Stimulated activated CD4-positive, alpha-beta T cell treated with anti-CD3 and anti-CD28 coated beads, TNF-alpha, amount 100 ng/mL, for 1 hour (primary cell): ENCODE results near the gene SLC38A10.

Source experiments
- DNase-seq, 3 donors: peaks; one replicate each; pipeline ENCODE4 v3.0.0-alpha.2; 2020; ENCODE audit warnings: low read depth in 3 of 3, low spot score in 1 of 3

SLC38A10 gene

GRCh38 chr17:81210868-81211267 is 84.2 kb downstream of the SLC38A10 start:
- no peak for DNase-seq

DNA sequence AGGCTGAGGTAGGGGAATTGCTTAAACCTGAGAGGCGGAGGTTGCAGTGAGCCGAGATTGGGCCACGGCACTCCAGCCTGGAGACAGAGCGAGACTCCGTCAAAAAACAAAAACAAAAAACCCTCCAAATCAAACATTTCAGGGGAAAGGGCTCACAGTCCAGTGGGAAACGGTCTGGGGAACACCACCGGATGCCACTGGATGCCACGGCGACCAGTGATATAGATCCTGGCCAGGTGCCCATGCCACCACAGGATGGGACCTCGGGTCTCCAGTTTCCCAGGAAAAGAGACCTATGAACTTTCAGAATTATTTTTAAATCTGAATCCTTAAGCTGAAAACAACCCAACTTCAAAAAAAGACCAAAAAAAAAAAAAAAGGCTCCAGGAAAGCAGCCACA is 84.6 kb downstream of the SLC38A10 start:
- DNase-seq: no peak

DNA sequence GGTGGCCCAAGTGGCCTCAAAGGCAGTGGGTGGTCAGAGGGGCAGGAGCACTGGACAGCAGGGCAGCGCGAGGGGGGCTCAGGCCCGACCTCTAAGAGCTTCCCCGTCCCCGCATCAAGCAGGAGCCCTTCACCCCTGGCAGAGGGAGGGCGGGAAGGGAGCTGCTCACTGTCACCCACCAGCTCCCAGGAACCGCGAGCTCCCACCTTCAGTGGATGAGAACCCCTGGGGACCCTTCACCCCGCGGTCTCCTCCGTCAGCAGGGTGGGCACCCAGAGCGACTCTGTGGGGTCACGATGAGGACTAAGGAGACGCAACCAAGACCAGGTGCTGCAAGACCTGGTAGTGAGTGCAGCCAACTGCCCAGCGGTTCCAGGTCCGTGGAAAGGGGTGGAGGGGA is 86.0 kb downstream of the SLC38A10 start:
- DNase-seq: no peak

GRCh38 chr17:81208651-81209050 is 86.5 kb downstream of the SLC38A10 start:
- DNase-seq: no peak

GRCh38 chr17:81207610-81208581 is 87.2 kb downstream of the SLC38A10 start:
- DNase-seq: no peak

DNA sequence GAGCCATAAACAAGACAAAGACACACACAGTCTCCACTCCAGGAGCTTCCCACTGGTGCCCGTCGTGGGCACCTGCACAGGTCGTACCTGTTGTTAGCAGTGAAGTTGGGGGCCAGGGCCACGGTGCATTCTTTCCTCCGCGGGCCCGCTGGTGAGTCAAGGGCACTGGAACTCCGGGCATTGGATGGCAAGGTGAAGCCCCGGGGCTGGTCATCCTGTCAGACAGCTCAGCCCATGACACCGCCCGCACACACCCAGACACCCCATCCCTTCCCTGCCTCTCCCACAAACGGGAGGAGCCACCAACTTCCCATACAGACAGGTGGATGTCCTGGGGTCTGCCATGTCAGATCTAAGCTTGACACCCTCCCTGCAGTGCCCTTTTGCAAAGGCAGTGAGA is 88.5 kb downstream of the SLC38A10 start:
- no peak for DNase-seq

DNA sequence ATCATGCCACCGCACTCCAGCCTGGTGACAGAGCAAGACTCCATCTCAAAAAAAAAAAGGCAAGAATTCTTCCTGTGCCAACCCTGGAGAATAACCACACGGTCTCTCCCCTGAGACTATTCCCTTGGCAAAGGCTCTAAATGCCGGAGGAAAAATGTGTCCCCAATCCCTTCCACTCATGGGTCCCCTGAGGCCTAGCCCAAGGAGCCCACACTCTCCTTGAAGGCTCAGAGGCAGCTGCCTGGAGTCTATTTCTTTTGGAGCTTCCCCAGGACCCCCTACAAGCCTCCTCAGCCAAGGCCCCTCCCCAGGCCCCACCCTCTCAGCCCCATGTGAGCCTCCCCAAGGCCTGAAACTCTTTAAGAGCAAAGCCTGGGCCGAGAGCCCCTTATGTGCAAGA is 88.9 kb downstream of the SLC38A10 start:
- DNase-seq: no peak

GRCh38 chr17:81204578-81204977 is 90.5 kb downstream of the SLC38A10 start:
- DNase-seq: no peak

DNA sequence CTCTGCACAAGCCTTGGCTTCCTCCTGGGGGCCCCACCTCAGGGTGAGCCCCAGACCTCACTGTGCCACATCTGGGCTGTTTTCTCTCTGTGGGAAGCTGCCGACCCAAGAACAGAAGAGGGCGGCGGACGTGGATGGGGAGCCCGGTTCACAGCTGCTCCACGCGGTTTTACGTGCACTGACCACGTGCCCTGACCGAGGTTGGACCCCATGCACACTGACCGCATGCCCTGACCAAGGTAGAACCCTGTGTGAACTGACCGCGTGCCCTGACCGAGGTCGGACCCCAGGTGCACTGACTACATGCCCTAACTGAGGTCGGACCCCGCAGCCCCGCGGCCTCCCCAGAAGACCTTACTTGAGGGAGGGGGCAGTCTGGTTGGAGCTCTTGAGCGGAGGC is 92.0 kb downstream of the SLC38A10 start:
- DNase-seq: no peak

DNA sequence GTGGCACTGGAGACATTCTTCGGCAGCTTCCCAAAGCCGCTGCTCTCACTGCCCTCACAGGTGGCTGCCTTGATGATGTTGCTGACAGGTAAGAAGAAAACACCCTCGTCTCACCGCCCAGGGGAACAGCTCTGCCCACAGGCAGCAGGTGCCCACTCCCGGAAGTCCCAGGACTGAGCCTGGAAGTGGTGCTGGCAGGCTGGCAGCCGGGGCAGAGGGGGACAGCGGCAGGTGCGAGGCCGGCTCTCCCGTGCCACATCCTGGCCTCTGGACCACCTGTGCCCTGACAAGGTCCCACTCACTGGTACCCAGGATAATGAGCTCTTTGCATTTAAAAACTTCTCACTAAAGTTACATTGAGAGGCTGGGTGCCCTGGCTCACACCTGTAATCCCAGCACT is 92.8 kb downstream of the SLC38A10 start:
- no peak for DNase-seq

- no peak for DNase-seq
Observed at GRCh38 chr17:81200695-81201580, 94.2 kb downstream of the SLC38A10 start.

GRCh38 chr17:81200201-81200600 is 94.9 kb downstream of the SLC38A10 start:
- DNase-seq: no peak

DNA sequence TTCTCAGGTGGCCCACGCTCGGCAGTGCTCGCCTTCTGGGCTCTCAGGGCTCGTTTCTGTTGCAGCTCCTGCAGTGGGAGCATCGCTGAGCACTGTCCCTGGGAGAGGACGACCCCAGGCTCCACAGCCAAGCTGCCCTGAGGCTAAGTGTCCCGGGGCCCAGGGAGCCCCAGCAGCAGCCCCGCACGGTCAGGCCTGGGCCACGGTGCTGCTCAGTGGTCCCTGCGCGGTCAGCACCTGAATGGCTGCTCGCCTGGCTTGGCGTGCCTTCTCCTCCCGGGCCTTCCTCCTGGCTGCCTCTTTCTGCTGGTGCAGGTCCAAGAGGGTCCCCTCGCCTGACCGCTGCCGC is 95.7 kb downstream of the SLC38A10 start:
- DNase-seq: no peak

DNA sequence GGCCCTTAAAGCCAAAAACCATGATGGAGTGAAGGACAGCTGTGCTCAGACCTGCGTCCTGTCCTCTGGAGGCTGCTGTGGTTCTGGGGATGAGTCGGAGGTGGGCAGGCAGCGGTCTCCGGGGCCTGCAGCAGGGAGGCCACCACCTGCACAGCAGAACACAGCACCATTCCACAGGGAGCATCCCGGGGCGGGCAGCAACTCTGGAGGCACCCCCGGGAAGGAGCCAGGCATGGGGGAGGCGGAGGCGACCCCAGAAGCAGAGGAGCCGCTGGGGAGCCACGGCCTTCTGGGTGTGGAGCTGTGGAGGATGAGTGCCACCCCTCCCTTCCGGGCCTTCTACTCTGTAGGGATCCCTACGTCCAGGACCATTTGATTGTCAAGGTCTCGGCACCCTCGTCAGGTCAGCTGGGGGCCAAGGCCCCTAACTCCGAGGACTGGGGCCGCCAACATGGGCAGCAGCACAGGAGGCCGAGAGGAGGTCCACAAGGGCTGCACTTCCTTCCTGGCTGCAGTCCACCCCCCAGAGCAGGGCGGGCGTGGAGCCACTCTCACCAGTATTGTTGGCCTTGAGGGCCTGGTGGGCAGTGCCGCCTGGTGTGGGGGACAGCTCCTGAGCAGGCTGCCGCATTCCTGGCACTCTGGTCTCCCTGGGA is 96.2 kb downstream of the SLC38A10 start:
- DNase-seq: no peak

DNA sequence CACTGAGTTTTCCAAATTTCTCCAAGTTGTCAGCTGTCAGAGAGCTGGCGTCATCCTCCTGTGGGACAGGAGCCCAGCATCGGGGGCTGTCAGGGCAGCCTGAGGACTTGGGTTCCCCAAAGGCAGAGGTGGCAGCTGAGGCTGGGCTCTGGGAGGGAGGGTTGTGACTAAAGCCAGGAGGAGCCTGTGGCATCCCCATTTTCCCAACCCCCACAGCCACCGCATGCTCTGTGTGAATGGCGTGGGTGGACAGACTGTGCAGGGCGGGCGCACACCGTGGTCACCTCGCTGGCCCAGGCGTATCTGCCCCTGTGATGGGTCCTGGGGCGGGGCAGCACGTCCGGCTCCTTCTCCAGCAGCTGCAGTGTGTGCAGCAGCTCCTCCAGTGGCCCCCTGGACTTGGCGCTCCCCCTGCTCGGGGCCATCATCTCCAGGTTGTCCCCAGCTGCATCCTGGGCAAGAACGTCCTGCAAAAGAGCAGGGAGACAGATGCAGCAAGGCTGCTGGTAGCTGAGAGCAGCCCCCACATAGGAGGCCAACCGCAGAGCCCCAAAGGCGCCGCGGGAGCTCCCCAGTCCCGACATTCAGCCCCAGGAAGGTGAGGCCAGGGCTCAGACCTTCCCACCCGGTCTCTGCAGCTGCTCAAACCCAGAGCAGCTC is 97.1 kb downstream of the SLC38A10 start:
- DNase-seq: no peak

DNA sequence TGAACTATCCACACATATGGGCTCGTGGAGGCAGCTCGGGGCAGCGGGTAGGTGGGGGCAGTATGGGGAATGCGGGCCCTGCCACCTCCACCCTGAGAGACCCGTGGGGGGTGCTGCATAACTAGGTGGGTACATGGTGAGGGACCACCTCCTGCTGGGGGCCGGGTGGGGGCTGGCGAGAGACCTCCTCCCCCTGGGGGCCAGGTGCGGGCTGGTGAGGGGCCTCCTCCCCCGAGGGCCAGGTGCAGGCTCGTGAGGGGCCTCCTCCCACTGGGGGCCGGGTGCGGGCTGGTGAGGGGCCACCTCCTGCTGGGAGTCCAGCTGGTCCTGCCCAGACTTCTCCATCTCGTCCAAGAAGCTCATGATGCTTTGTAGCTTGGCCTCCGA is 97.7 kb downstream of the SLC38A10 start:
- DNase-seq: no peak

- DNase-seq: no peak
Observed at GRCh38 chr17:81196505-81197408, 98.3 kb downstream of the SLC38A10 start.

DNA sequence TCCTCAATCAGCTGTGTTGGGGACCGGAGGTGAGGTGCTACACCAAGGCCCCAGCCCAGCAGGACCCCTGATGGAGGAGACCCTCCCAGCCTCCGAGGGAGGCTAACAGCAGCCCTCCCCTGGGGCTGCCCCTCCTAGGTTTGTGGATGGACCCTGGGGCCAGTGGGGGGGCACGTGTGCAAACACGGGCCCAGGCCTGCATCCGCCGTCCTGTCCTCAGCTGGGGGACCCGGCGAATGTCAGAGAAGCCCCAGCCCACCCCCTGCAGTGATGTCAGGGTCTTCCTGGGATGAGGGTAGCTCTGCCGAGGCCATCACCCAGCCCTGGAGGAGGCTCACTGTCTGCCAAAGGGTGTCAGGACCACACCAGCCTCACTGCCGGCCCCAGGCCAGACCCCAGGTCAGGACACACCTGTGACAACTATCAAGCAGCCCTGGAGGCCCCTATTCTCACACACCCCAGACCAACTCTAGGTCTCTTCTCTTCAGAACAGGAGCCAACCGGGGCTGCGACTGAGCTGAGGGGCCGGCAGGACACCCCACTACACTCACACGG is 99.1 kb downstream of the SLC38A10 start:
- no peak for DNase-seq
